HG02571 (cell line): ENCODE measurements around the gene POM121C.
"Not testable (repeated sequence)": the region's sequence is repeated elsewhere in the genome, so short reads cannot be mapped to it uniquely, and the experiment has no call there.

Experiments used
- ATAC-seq: cut with Tn5 transposase; IDR thresholded peaks from one replicate; pipeline ENCODE4 v1.9.1; 2021; ENCODE audit warnings: mild to moderate bottlenecking, moderate library complexity; ENCODE audit not compliant: unreplicated experiment

Gene POM121C

GRCh38 chr7:75397865-75398264 lies 88.2 kb downstream of the POM121C start:
- not testable (repeated sequence) for ATAC-seq

GRCh38 chr7:75395329-75395728 lies 90.8 kb downstream of the POM121C start, which contains the start of gene TRIM73:
Gene TRIM73 (plus strand): TSS chr7:75395629. CDS start chr7:75398934, 3,305 bp downstream.
- ATAC-seq, result not testable (repeated sequence)

GRCh38 chr7:75393194-75393593 lies 92.9 kb downstream of the POM121C start:
- ATAC-seq, result not testable (repeated sequence)

GRCh38 chr7:75374519-75375317 lies 111.4 kb downstream of the POM121C start:
- ATAC-seq, result not testable (repeated sequence)

- not testable (repeated sequence) for ATAC-seq
Measured at GRCh38 chr7:75374144-75374518, 112.0 kb downstream of the POM121C start.

- ATAC-seq, result not testable (repeated sequence)
Measured at GRCh38 chr7:75367313-75367712, 118.8 kb downstream of the POM121C start.
